Fibroblast of pulmonary artery (primary cell): ENCODE results near the gene KCTD15.

Experiments
- DNase-seq: peaks from one replicate; pipeline ENCODE4 v3.0.0-alpha.2; 2010; ENCODE audit warnings: low read depth
- H3K4me3 ChIP-seq: replicated peaks from 2 replicates; pipeline ENCODE4 v1.5.1; 2011; ENCODE audit warnings: low read depth, mild to moderate bottlenecking, control low read depth, low read length, moderate library complexity
- CTCF ChIP-seq: IDR thresholded peaks from 2 replicates; pipeline ENCODE4 v1.5.1; 2011; ENCODE audit warnings: mild to moderate bottlenecking, control low read depth, low read length, inconsistent platforms; ENCODE audit errors: missing control alignments

Gene KCTD15

GRCh38 chr19:33863436-33863835, 66.8 kb downstream of the KCTD15 start:
- DNase-seq: no peak
- no peak overlapping the region for H3K4me3 ChIP-seq
- TF ChIP-seq CTCF: no peak

GRCh38 chr19:33864311-33864850, 67.7 kb downstream of the KCTD15 start:
- TF ChIP-seq CTCF: no peak
- no peak for DNase-seq
- no peak overlapping the region for H3K4me3 ChIP-seq

GRCh38 chr19:33865306-33865705, 68.6 kb downstream of the KCTD15 start:
- no peak for TF ChIP-seq CTCF
- no peak overlapping the region for H3K4me3 ChIP-seq
- no peak for DNase-seq
